ENCODE data around the gene CCM2.
"Not testable (repeated sequence)": the region's sequence is repeated elsewhere in the genome, so short reads cannot be mapped to it uniquely, and the experiment has no call there.

The CCM2 gene

DNA sequence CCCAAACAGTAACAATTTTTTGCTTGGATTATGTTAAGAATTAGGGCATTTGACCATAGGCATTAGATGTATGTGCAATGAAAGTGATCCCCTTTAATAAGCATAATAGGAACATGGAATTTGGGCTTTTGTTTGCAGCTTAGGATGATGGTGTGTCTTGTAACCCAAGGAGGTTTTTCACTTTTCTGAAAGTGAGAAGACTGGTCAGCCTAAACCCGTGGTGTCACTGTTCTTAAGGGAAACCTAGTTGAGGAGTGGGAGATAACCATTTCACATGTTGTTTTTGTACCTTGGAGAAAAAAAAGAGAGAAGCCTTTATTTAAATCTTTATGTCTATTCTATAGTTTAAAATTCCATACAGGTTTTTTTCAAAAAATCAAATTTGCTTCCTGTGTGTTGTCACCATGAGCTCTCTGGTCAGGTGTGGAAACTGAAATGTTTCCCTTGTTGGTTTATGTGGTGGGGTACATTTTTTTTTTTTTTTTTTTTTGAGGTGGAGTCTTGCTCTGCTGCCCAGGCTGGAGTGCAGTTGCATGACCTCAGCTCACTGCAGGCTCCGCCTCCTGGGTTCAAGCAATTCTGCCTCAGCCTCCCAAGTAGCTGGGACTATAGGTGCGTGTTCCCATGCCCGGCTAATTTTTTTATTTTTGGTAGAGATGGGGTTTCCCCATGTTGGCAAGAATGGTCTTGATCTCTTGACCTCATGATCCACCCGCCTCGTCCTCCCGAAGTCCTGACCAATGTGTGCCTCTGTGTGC, 7.7 kb downstream of the CCM2 start:
- DNase-seq = no peak

DNA sequence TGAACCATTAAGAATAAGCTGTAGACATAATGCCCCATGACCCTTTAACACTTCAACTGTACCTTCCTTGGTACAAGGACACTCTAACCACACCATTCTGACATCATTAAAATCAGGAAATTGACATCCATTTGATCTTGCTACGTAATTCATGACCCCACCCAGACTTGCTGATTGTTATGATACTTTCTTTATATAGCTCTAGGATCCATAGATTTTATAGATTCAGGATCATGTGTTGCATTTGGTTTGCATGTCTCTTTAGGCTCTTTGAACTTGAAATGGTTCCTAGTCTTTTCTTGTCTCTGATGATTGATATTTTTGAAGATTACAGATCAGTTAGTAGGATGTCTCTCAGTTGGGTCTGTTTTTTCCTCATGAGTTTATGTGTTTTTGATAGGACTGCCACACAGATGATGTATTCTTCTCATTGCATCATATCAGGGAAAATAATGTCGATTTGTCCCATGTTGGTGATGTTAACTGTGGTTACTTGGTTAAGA, 13.5 kb downstream of the CCM2 start:
- no peak for DNase-seq

DNA sequence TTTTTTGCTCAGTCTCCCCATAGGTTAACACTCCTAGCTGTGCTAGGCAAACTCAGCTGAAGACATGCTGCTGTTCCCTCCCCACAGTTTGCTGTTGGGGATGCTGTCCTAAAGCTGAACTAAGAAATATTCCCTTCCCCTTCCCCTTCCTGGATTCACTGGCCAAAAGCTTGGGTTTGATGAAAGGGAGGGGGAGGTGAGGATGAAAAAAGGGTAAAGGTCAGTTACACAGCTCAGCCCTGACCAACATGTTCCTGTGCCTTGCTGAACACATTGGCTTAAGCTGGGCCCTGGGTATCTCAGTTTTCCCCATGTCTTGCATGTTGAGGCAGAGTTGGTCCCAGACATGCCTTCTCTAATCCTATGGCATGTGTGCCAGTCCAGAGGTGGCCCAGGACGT, 15.3 kb downstream of the CCM2 start:
- DNase-seq = no peak

DNA sequence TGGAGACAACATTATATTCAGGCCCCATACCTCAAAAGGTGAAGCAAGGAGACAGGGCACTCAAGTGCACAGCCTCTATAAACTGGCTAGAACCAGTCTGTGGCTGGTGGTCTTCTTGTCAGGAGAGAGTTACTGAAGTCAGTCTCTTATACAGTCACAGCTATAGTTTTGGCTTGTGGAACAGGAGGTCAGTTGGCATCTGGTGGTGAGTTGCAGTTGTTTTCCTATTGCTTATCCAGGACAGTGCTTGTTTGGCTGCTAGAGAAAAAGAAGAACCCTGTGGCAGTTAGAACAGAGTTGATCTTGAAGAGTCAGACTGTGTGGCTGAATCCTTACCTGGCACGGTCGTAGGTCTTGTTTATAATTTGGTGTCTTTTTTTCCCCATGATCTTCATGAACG, 17.3 kb downstream of the CCM2 start:
- no peak for DNase-seq

DNA sequence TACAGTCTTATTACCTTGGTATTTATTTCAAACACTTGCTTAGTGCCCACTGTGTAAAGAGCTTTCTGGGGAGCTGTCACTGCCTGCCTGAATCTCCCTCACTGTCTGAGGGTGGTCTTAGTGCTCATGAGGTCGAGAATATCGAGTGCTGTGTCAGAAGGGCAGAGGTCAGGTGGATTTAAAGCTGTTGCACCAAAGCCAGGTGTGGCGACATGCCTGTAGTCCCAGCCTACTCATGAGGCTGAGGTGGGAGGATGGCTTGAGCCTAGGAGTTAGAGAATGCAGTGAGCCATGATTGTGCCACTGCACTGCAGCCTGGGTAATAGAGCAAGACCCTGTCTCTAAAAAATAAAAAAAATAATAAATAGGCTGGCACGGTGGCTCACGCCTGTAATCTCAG, 20.9 kb downstream of the CCM2 start:
- no peak for DNase-seq

DNA sequence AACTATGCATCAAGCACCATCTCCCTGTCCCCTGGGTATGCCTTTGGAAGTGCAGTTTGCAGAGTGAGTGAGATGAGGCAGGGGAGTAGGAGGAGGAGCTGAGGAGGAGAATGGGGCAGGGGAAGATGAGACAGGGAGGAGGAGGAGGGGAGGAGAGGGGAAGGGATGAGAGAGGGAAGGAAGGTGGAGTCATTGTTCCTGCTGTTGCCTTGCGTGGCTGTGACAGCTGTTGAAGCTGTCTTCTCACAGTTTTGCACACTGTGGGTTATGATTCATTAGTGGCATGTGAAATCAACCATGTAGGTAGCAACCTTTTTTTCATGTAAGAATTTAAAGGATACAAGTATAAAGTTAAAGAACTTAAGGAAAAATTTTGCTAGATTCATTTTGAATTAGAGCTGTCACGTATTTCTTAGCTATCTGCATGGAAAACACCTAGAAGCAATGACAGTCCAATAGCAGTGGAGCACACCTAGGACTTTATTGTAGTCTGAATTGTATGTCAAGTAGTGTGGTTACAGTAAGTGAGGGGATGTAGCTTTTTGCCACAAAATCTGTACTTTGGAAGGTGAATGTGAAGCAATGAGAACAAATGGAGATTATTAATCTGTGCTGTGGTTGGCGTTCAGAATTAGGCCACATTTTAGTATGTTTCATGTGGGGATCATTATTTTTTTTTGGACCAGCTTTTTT, 21.7 kb downstream of the CCM2 start:
- DNase-seq = no peak

DNA sequence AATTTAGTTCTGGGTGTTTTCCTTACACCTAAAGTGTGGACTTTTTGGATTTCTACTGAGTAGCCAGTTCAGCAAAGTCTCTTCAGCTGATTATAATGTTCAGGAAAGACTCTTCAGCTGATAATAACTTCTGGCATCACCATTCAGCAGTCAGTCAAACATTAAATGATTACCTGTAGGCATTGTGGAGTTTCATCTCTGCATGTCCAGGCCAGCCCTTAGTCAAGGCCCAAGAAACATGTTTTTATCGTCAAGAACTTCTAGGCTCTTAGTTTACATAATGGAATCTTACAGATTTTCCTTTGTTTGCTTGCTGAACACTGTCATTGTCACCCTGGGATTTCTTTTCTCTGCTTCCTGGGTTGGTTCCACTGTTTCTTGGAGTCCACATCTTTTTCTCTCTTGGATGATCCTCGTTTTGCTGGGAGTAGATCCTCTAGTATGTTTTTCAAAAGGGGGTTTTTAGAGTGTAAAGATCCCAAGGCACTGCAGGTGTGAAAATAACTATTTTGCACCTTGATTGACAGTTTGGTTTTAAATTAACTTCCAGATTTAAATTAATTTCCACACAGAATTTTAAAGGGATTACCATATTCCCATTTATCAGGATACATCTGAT, 24.2 kb downstream of the CCM2 start:
- no peak for DNase-seq

DNA sequence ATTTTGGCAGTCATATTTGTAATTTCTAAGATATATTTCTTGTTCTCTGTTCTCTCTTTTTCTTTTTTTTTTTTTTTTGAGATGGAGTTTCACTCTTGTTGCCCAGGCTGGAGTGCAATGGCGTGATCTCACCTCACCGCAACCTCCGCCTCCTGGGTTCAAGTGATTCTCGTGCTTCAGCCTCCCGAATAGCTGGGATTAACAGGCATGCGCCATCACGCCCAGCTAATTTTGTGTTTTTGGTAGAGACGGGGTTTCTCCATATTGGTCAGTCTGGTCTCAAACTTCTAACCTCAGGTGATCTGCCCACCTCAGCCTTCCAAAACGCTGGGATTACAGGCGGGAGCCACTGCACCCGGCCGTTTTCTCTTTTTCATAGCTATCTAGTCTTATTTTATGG, 25.5 kb downstream of the CCM2 start:
- DNase-seq = not testable (repeated sequence)

DNA sequence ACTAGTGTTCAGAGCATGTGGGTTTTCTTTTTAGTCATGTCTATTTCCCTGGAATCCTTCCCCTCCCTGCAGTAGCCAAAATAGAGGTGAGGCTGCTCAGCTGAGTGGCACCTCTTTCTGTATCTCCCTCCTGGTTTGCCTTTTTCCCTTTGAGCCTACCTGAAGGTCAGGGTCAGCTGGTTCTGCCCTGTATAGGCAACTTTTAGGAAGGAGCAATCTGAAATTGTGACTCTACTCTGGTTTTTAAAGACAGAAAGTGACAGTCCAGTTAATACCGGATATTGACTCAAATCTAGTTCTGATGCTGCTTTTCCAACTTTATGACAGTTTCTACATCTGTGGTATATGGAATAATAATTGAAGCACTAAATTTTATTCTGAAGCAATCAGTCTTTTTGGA, 26.0 kb downstream of the CCM2 start:
- no peak for DNase-seq

DNA sequence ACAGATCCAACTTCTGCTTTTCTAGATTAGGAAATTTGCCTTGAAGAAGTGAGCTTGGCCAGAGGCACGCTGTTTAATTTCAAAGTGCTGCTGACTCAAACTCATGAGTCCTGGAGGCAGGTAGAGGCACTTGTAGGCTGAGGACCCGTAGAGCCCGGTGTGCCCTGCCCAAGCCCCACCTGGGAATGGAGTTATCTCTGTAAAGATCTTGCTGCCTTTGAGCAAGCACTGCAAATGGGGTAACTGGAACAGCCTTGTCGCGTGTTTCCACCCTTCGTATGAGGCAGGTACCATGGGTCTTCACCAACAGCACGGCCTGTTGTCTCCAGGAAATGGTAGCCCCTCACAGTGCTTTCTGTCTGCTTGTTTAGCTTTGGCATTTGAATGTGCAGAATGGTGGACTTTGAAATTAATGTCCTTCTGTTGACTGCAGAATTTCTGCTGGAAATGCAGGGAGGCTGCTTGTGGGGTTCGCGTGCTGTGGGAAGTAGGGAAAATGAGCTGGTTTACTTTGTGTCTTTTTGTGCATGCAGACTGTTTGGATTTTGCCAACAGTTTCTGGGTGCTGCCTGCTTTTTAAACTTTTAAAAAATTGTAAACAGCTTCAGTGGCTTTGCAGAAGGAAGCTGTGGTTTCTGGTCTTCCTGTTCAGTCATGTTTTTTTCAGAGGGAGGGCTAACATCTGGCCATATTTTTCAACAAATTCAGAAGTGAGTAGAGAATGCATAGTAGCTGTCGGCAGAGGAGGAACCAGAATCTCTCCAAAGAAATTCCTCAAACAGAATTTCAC, 27.2 kb downstream of the CCM2 start:
- no peak for DNase-seq

DNA sequence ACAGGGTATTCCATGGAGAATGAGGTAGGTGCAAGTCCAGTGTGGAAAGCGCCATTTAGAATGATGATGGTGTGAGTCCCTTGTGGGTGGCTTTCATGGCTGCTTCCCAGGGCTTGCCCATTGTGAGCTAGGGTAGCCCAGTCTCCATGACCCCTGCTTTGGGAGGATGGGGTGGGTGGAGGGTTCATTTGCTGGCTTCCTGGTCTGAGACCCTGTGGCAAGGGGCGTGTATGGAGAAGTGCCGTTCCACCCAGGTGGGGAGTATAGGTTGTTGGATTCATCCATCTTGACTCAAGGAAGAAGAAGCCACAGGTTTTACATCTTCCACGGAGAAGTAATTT, 27.7 kb downstream of the CCM2 start:
- no peak for DNase-seq

DNA sequence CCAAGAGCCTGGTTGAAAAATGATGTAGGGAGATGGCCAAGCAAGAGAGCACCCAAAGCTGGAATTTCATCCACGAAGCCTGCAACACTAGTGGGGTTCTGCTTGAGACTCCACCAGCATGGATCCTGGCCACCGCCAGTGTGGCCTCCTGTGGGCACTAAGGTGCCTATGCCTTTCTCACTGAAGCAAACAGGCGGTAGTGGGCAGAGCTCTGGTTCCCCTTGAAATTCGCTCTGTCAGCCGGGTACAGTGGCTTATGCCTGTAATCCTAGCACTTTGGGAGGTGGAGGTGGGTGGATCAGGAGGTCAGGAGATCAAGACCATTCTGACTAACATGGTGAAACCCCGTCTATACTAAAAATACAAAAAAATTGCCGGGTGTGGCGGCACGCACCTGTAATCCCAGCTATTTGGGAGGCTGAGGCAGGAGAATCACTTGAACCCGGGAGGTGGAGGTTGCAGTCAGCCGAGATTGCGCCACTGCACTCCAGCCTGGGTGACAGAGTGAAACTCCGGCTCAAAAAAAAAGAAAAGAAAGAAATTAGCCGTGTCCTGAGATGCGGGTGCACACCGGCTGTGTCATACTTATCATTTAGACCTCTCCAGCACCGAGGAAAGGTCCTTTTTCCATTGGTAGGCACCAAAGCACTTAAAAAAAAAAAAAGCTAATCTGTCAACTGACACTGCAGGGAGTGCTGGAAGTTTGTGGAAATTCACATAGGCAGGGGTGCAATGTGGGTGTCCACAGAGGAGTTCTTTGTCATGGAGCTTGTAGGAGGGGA, 28.3 kb downstream of the CCM2 start:
- DNase-seq = no peak

DNA sequence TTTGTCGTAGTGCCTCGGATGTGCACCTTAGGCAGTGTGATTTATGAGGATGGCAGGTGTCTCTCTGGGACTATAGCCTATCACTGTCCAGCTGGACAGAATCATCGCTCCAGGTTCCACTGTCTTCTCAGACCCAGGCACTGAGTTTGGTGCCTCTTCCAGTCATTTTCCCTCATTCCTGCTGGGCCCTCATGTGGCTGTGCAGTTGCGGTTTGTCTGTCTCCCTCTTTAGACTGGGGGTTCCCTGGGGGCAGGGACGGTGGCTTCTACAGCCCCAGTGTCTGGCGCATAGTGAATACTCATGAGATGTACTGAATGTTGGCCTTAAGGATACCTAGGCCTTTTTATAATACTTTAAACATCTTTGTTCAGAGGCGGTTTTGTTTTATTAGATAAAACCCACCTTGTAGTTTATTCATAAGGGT, 28.9 kb downstream of the CCM2 start:
- DNase-seq = no peak

DNA sequence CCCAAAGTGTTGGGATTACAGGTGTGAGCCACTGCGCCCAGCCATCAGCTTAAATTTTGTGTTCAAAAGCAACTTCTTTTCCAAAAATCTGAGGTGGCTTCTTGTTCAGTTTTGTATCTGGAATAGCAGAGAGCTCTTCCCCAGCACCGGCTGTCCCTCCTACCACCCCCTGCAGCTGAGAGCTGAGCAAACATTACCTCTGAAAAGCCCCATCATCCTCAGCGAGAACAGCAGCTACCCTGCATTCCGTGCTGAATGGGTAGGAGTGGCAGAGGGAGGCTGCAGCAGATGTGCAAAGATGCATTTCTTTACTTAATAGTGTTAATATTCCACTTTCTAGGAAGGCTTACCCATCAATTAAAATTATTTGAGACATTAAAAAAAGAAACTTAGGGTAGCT, 31.8 kb downstream of the CCM2 start:
- peak; percentile 67 for DNase-seq

DNA sequence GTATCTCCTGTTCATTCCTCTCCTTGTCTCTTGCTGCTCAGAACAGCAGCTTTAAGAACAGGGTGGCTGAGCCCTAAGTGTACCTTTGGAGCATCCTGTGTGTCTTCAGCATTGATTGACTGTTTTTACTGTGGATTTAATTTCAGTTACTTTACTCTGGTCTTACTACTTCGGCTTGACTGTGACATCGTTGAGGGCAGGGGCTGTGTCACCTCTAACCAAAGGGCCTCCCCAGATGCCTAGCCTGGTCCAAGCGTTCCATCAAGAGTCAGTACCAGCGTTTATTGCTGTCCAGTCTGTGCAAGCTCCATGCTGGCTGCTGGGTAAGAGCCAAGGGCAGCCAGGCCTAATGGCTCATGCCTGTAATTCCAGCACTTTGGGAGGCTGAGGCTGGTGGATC, 32.4 kb downstream of the CCM2 start:
- DNase-seq = no peak

DNA sequence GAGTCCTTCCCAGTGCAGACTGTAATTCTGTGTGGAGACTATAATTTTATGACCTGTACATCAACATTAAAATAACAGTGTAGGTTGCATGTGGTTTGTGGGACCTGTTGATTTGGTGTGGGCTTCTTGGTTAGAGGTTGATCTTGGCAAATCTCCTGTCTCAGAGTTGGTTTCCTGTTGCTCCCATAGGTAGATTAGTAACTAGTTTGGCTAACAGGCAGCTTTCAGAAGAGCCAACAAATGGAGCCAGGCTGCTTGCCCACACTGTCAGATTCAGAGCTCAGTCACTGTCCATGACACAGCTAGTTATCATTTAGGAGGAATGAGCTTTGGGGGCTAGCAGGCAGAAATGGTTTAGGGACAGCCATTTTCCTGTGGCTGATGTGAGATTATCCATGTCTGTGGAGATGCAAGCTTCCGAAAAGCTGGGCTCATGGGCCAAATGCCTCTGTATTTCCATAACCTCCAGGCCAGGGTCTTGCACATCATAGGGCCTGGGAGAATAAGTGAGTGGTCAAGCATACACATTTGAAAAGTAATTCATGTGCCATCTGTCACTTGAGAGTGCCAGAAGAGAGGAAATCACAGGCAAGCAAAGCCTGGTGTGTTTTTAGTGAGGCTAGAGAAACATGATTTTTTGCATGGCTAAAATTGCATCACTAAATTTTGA, 33.4 kb downstream of the CCM2 start:
- DNase-seq = no peak

DNA sequence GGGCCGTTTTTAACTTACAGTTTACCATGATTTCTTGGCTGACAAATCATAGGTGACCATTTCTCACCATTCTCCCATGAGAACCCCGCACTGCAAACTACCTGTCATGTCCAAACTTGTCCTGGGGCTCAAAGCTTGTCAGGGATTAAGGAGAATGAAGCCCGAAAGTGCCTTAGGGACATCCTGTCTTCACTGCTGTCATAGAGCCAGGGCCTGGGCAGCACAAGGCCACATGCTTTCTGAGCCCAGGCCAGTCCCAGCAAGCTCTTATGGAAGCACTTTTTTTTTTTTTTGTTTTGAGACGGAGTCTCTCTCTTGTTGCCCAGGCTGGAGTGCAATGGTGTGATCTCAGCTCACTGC, 33.9 kb downstream of the CCM2 start:
- no peak for DNase-seq

DNA sequence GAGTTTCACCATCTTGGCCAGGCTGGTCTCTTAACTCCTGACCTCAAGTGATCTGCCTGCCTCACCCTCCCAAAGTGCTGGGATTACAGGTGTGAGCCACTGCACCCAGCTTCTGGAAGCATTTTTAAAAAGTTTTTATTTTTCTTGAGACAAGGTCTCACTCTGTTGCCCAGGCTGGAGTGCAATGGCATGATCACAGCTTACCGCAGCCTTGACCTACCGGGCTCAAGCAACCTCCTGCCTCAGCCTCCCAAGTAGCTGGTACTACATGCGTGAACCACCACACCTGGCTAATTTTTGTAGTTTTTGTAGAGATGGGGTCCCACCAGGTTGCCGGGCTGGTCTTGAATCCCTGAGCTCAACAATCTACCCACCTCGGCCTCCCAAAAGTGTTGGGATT, 34.7 kb downstream of the CCM2 start:
- DNase-seq = not testable (repeated sequence)

DNA sequence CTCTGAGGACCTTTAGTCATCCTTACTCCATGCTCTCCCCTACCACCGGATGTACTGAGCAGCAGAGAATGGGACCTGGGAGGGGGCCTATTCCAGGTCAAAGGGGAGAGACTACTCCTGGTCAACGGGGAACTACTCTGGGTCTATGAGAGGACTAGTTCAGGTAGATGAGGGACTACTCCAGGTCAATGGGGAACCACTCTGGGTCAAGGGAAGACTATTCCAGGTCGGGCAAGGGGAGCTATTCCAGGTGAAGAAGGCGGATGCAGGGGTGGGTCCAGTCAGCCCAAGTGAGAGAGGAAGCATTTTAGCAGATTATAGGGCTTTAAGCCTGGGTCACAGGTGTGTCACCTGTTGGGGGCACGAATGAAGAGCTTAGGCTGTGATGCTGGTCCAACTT, 35.4 kb downstream of the CCM2 start:
- DNase-seq = no peak

DNA sequence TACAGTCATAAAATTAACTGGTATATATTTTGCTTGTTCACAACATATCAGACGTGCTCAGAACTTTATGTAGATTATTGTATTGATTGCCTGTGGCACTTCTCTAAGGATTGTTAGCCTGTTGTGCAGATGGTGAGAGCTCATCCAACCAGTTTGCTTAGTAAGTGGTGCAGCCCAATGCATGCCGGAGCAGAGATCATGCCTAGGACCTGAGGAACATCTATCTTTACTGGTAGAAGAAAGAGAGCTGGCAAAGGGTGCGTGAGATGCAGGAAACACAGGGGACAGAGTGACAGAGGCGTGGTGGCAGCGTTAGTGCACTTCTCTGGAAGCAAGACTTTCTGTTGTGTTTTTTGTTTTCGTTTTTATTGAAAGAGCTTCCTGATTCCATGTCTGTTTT, 35.9 kb downstream of the CCM2 start:
- DNase-seq = peak; percentile 29

DNA sequence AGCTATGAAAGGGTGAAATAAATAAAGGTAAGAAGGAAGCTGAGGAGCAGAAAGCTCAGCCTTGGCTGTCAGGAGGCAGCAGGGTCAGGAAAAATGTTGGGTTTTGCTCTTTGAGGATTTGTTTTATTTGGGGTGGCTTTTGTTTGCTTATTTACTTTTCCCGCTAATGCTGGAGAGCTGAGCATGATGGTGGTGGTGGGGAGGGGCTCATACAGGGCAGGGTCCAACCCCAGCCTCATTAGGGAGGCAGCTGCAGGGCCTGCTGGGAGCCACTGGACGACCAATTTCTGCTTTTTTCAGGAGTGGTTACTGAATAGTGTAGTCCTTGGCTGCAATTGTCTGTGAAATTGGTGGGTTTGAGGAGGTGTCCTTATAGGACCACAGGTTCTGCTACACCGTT, 36.3 kb downstream of the CCM2 start:
- DNase-seq = no peak

DNA sequence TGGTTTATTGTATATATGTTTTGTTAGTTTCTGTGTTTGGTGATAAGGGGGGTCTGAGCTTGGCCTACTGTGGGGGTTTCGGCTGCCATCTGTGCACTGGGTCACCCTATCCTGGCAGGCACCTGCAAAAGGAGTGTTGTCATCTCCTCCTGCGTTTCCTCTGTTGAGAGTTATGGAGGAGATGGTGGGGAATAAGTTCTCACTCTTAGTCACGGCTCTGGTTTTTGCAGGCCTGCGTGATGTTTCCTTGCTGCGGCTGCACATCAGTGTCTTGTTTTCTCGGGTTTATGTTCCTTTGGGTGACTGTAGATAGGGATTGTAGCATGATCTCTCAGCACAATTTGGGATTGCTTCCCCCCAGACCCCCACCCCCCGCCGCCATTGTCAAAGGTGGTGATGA, 36.8 kb downstream of the CCM2 start:
- no peak for DNase-seq
